ENCODE measurements around the gene AMN. TPM values are rescaled to one million over a fixed set of nuclear protein-coding genes. Genes with fewer than 3 reads are reported as not detected.

The AMN gene
- total RNA-seq, 1 donor: 0.43 TPM

- TF ChIP-seq CTCF (IDR thresholded peaks at IDR 0.05; ENCODE audit: insufficient read depth, low read depth, low read length): no peak
- DNase-seq (ENCODE audit: low read depth): no peak
- no peak overlapping the region for H3K4me3 ChIP-seq (ENCODE audit: low read depth, low read length)
These were observed 27.5 kb downstream of the AMN start for GRCh38 chr14:102949801-102950451.

- TF ChIP-seq CTCF (IDR thresholded peaks at IDR 0.05; ENCODE audit: insufficient read depth, low read depth, low read length): no peak
- DNase-seq (ENCODE audit: low read depth): no peak
These were observed 28.6 kb downstream of the AMN start for GRCh38 chr14:102951034-102951433.

GRCh38 chr14:102951799-102952198, 29.3 kb downstream of the AMN start:
- no peak for TF ChIP-seq CTCF (IDR thresholded peaks at IDR 0.05; ENCODE audit: insufficient read depth, low read depth, low read length)
- no peak for DNase-seq (ENCODE audit: low read depth)

More at GRCh38 chr14:102951034-102951433, 28.6 kb downstream of the AMN start:
- no peak overlapping the region for H3K4me3 ChIP-seq (ENCODE audit: low read depth, low read length)

GRCh38 chr14:102952276-102952675, 29.8 kb downstream of the AMN start:
- no peak overlapping the region for H3K4me3 ChIP-seq (ENCODE audit: low read depth, low read length)
- no peak for DNase-seq (ENCODE audit: low read depth)
- TF ChIP-seq CTCF (IDR thresholded peaks at IDR 0.05; ENCODE audit: insufficient read depth, low read depth, low read length): no peak

More at GRCh38 chr14:102951799-102952198, 29.3 kb downstream of the AMN start:
- no peak overlapping the region for H3K4me3 ChIP-seq (ENCODE audit: low read depth, low read length)

GRCh38 chr14:102953100-102953499, 30.6 kb downstream of the AMN start:
- TF ChIP-seq CTCF (IDR thresholded peaks at IDR 0.05; ENCODE audit: insufficient read depth, low read depth, low read length): no peak
- no peak for DNase-seq (ENCODE audit: low read depth)
- H3K4me3 ChIP-seq (ENCODE audit: low read depth, low read length): no peak overlapping the region

- no peak for TF ChIP-seq CTCF (IDR thresholded peaks at IDR 0.05; ENCODE audit: insufficient read depth, low read depth, low read length)
- DNase-seq (ENCODE audit: low read depth): no peak
- no peak overlapping the region for H3K4me3 ChIP-seq (ENCODE audit: low read depth, low read length)
These were observed 31.8 kb downstream of the AMN start for GRCh38 chr14:102954081-102954789.
